Measurements from ENCODE around the gene KRTAP23-1.

KRTAP23-1 gene

DNA sequence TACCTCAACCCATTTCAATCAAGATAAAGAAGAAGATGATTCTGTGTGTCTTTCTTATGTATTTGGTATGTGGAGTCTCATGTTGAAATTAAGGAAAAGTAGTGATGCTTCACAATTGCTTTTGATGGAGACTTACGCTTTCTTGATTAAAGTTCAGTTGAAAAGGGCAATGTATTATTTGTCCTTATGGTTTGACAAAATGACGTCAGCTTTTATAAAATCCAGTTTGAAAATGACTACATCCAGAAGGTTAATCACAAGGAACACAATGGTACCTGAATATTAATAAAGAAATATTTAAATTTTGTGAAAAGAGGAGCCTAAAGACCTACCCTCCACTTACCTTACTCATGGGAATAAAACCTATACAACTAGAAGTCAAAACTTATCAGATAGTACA, 32.7 kb downstream of the KRTAP23-1 start:
- Histone ChIP-seq H3K4me3 (ENCODE audit: low read depth in 1 of 2, low read length in 2 of 2) (no peak overlapping the region), H3K9ac (ENCODE audit: low read depth in 1 of 2, low read length in 2 of 2) (no peak overlapping the region), H3K4me1 (ENCODE audit: control insufficient read depth in 1 of 2, insufficient read depth in 2 of 2, low read length in 2 of 2) (no peaks in the 10 kb centered on the region), H3K36me3 (ENCODE audit: control insufficient read depth in 1 of 2, insufficient read depth in 2 of 2, low read length in 2 of 2) (no peaks in the 10 kb centered on the region), H3K27ac (ENCODE audit: low read depth, low read length) (no peak overlapping the region), H3K27me3 (ENCODE audit: control insufficient read depth in 1 of 2, insufficient read depth in 2 of 2, low read length in 2 of 2) (no peaks in the 10 kb centered on the region), H3K9me3 (ENCODE audit: control insufficient read depth in 1 of 2, low read length in 2 of 2) (peaks cover 1 to 7% of the 10 kb centered on the region in 2 donors)

DNA sequence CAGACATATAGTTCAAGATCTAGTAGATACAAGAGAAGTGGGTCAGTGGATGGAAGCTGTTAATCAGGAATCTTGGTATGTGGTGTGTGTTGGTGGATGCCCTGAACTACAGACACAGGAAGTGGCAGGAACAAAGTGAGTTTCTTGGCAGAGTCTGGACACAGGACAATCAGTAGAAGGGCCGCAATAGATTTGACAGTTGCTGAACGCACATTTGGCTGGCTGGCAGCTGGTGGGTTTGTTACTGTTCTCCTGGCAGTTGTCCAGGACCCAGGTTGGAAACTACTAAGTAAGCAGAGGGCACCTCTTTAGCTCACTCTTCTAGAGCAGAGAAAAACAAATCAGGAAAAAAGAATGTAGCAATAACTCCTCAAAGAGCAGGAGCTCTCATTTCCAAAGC, 41.5 kb downstream of the KRTAP23-1 start:
- no peaks in the 10 kb centered on the region for H3K4me1 ChIP-seq (ENCODE audit: control insufficient read depth in 1 of 2, insufficient read depth in 2 of 2, low read length in 2 of 2)
- no peaks in the 10 kb centered on the region for H3K27me3 ChIP-seq (ENCODE audit: control insufficient read depth in 1 of 2, insufficient read depth in 2 of 2, low read length in 2 of 2)
- no peaks in the 10 kb centered on the region for H3K36me3 ChIP-seq (ENCODE audit: control insufficient read depth in 1 of 2, insufficient read depth in 2 of 2, low read length in 2 of 2)
- H3K9ac ChIP-seq (ENCODE audit: low read depth in 1 of 2, low read length in 2 of 2), result no peak overlapping the region
- H3K4me3 ChIP-seq (ENCODE audit: low read depth in 1 of 2, low read length in 2 of 2), result no peak overlapping the region
- H3K27ac ChIP-seq (ENCODE audit: low read depth, low read length), result no peak overlapping the region
- peaks cover 0 to 14% of the 10 kb centered on the region in 2 donors for H3K9me3 ChIP-seq (ENCODE audit: control insufficient read depth in 1 of 2, low read length in 2 of 2)

DNA sequence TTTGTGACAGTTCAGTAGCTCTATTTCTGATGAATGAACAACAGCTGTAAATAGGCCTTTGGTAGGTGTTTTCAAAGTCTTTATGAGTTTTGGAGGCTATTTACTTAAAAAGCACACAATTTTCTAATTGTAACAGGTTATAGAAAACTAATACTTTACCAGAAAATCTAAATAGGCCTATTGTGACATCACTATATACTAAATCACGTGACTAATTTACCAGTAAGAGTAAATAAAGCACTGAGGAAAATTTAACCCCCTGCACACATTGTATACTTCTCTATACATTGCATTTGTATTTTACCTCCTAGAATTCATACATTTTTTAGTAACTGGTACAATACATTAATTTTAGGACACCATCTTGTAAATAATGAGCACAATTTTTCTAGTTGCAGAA, 43.3 kb downstream of the KRTAP23-1 start:
- H3K4me1 ChIP-seq (ENCODE audit: control insufficient read depth in 1 of 2, insufficient read depth in 2 of 2, low read length in 2 of 2), result no peaks in the 10 kb centered on the region
- H3K27me3 ChIP-seq (ENCODE audit: control insufficient read depth in 1 of 2, insufficient read depth in 2 of 2, low read length in 2 of 2), result no peaks in the 10 kb centered on the region
- H3K27ac ChIP-seq (ENCODE audit: low read depth, low read length), result no peak overlapping the region
- no peak overlapping the region for H3K4me3 ChIP-seq (ENCODE audit: low read depth in 1 of 2, low read length in 2 of 2)
- H3K9ac ChIP-seq (ENCODE audit: low read depth in 1 of 2, low read length in 2 of 2), result no peak overlapping the region
- no peaks in the 10 kb centered on the region for H3K36me3 ChIP-seq (ENCODE audit: control insufficient read depth in 1 of 2, insufficient read depth in 2 of 2, low read length in 2 of 2)
- peaks cover 0 to 21% of the 10 kb centered on the region in 2 donors for H3K9me3 ChIP-seq (ENCODE audit: control insufficient read depth in 1 of 2, low read length in 2 of 2)

Data from duodenal mucosa (tissue), 2 donors.